H1 (cell line): Measurements from ENCODE around the gene GIMD1. TPM values are rescaled to one million over a fixed set of nuclear protein-coding genes. Genes with fewer than 3 reads are reported as not detected.

Experiments used
- CTCF ChIA-PET: fragments of 300-600 bp; sonication (Branson Sonifier 250); formaldehyde crosslinking; loops from one replicate; lab custom pipeline; 2021; ENCODE audit not compliant: partially characterized antibody; lab: Charles Lee
- POLR2A ChIA-PET: fragments of 300-600 bp; sonication (Branson Sonifier 250); formaldehyde crosslinking; loops from one replicate; lab custom pipeline; 2021; ENCODE audit warnings: inconsistent platforms; ENCODE audit not compliant: partially characterized antibody; lab: Charles Lee
- DNase-seq, 2 experiments: peaks; one replicate each; pipeline versions ENCODE4 v3.0.0 to v3.0.0-alpha.2; 2010 to 2022; ENCODE audit warnings: low spot score in 2 of 2, low read depth in 1 of 2, mixed read lengths in 1 of 2
- FAIRE-seq: peaks from 2 replicates; lab custom pipeline; 2011; peaks lifted over from hg19 to GRCh38; lab: Jason Lieb, UNC
- H2AFZ ChIP-seq: 2 replicates; pipeline ENCODE4 v1.8.1; 2012; ENCODE audit warnings: low read length, inconsistent platforms
- H2AK5ac ChIP-seq: 2 replicates; pipeline ENCODE4 v1.6.1; 2013; ENCODE audit warnings: low read depth, low read length
- H2BK120ac ChIP-seq: replicated peaks from 2 replicates; pipeline ENCODE3; 2013; ENCODE audit warnings: low read depth, low read length, inconsistent platforms
- H2BK12ac ChIP-seq: 2 replicates; pipeline ENCODE4 v1.6.1; 2013; ENCODE audit warnings: low read depth, low read length
- H2BK15ac ChIP-seq: 2 replicates; pipeline ENCODE4 v1.6.1; 2013; ENCODE audit warnings: low read length
- H2BK20ac ChIP-seq: 2 replicates; pipeline ENCODE4 v1.6.1; 2013; ENCODE audit warnings: low read length
- H2BK5ac ChIP-seq: 2 replicates; pipeline ENCODE4 v1.6.1; 2013; ENCODE audit warnings: low read depth, low read length
- H3K14ac ChIP-seq: 2 replicates; pipeline ENCODE4 v1.6.1; 2013; ENCODE audit warnings: inconsistent platforms; ENCODE audit not compliant: insufficient read length
- H3K18ac ChIP-seq: 2 replicates; pipeline ENCODE4 v1.6.1; 2013; ENCODE audit warnings: low read length; ENCODE audit errors: extremely low read depth
- H3K23ac ChIP-seq: 2 replicates; pipeline ENCODE4 v1.6.1; 2013; ENCODE audit warnings: inconsistent platforms; ENCODE audit not compliant: insufficient read length
- H3K23me2 ChIP-seq: 2 replicates; pipeline ENCODE4 v1.6.1; 2013; ENCODE audit warnings: low read depth, low read length
- H3K27ac ChIP-seq: 2 replicates; pipeline ENCODE4 v1.6.1; 2011; ENCODE audit warnings: low read depth, low read length, inconsistent platforms
- H3K27me3 ChIP-seq, 4 experiments: replicated peaks in 1 of 4; 1 replicate in 1 of 4; 2 replicates in 3 of 4; pipeline versions ENCODE4 v1.6.1 to v1.8.1; 2011 to 2013; ENCODE audit warnings: low read length in 3 of 4, mild to moderate bottlenecking in 3 of 4, inconsistent platforms in 2 of 4, mixed read lengths in 2 of 4, moderate library complexity in 1 of 4; ENCODE audit not compliant: control insufficient read depth in 3 of 4, insufficient read depth in 3 of 4; ENCODE audit errors: extremely low read depth in 1 of 4
- H3K36me3 ChIP-seq, 4 experiments: 2 replicates each; pipeline versions ENCODE4 v1.6.1 to v1.8.1; 2011 to 2013; ENCODE audit warnings: mild to moderate bottlenecking in 4 of 4, low read length in 3 of 4, moderate library complexity in 2 of 4, control low read depth in 1 of 4, inconsistent platforms in 1 of 4; ENCODE audit not compliant: insufficient read depth in 4 of 4, control insufficient read depth in 2 of 4
- H3K4ac ChIP-seq: replicated peaks from 2 replicates; pipeline ENCODE3; 2013; ENCODE audit warnings: low read length, low read depth, mixed read lengths, inconsistent platforms; ENCODE audit not compliant: insufficient read length
- H3K4me1 ChIP-seq, 4 experiments: replicated peaks in 1 of 4; 1 replicate in 1 of 4; 2 replicates in 3 of 4; pipeline versions ENCODE4 v1.6.1 to v1.8.1; 2011 to 2013; ENCODE audit warnings: low read length in 3 of 4, inconsistent platforms in 2 of 4, mixed read lengths in 1 of 4; ENCODE audit not compliant: insufficient read depth in 4 of 4, control insufficient read depth in 3 of 4
- H3K4me2 ChIP-seq, 2 experiments: 2 replicates each; pipeline versions ENCODE4 v1.6.1 to v1.8.1; 2011 to 2013; ENCODE audit warnings: low read depth in 2 of 2, low read length in 2 of 2, control low read depth in 1 of 2, inconsistent platforms in 1 of 2, mild to moderate bottlenecking in 1 of 2; ENCODE audit not compliant: insufficient read depth in 1 of 2
- H3K4me3 ChIP-seq, 4 experiments: fragments of 200-600, 300-600 bp in 1 of 4; sonication (generic), shearing (Covaris generic), sonication (Bioruptor Twin) in 1 of 4; 2 replicates each; pipeline versions ENCODE4 v1.5.1 to v1.8.1; 2011 to 2016; ENCODE audit warnings: low read length in 4 of 4, low read depth in 3 of 4, control low read depth in 2 of 4, inconsistent platforms in 2 of 4, mild to moderate bottlenecking in 2 of 4, mixed read lengths in 1 of 4, moderate library complexity in 1 of 4; ENCODE audit not compliant: insufficient read depth in 2 of 4; ENCODE audit errors: extremely low read depth in 1 of 4
- H3K56ac ChIP-seq: replicated peaks from 2 replicates; pipeline ENCODE3; 2013; ENCODE audit warnings: low read depth, mild to moderate bottlenecking, mixed read lengths, low read length, inconsistent platforms; ENCODE audit not compliant: insufficient read length
- H3K79me1 ChIP-seq: 2 replicates; pipeline ENCODE4 v1.6.1; 2013; ENCODE audit warnings: low read depth, low read length, control low read depth
- H3K79me2 ChIP-seq, 2 experiments: 2 replicates each; pipeline versions ENCODE4 v1.6.1 to v1.8.1; 2012 to 2013; ENCODE audit warnings: low read length in 2 of 2, mild to moderate bottlenecking in 2 of 2, inconsistent platforms in 1 of 2; ENCODE audit not compliant: insufficient read depth in 2 of 2, control insufficient read depth in 1 of 2
- H3K9ac ChIP-seq, 4 experiments: replicated peaks in 1 of 4; 1 replicate in 1 of 4; 2 replicates in 3 of 4; pipeline versions ENCODE4 v1.6.1 to v1.8.1; 2011 to 2013; ENCODE audit warnings: low read depth in 3 of 4, low read length in 3 of 4, control low read depth in 2 of 4, mild to moderate bottlenecking in 2 of 4, moderate library complexity in 2 of 4, inconsistent platforms in 1 of 4; ENCODE audit errors: extremely low read depth in 1 of 4
- H3K9me3 ChIP-seq, 2 experiments: 2 replicates each; pipeline versions ENCODE4 v1.6.1 to v1.8.1; 2012 to 2013; ENCODE audit warnings: mild to moderate bottlenecking in 2 of 2, moderate library complexity in 2 of 2, control low read depth in 1 of 2, inconsistent platforms in 1 of 2, low read depth in 1 of 2, low read length in 1 of 2, mixed read lengths in 1 of 2; ENCODE audit not compliant: insufficient read depth in 2 of 2
- H4K20me1 ChIP-seq, 2 experiments: replicated peaks in 1 of 2; 2 replicates each; pipeline versions ENCODE3 to v1.8.1; 2011 to 2013; ENCODE audit warnings: inconsistent platforms in 2 of 2, low read length in 2 of 2, mild to moderate bottlenecking in 1 of 2; ENCODE audit not compliant: insufficient read depth in 2 of 2, control insufficient read depth in 1 of 2
- H4K5ac ChIP-seq: 2 replicates; pipeline ENCODE4 v1.6.1; 2013; ENCODE audit warnings: low read length, low read depth, mixed read lengths, inconsistent platforms; ENCODE audit not compliant: insufficient read length
- H4K8ac ChIP-seq: 2 replicates; pipeline ENCODE4 v1.8.0; 2013; ENCODE audit warnings: mild to moderate bottlenecking, moderate library complexity, low read length, inconsistent platforms; ENCODE audit not compliant: insufficient read depth; ENCODE audit errors: extremely low read depth
- H4K91ac ChIP-seq: replicated peaks from 2 replicates; pipeline ENCODE3; 2013; ENCODE audit warnings: low read length, mixed read lengths, inconsistent platforms; ENCODE audit not compliant: insufficient read length
- ASH2L ChIP-seq: fragments of 200-600, 300-600 bp; sonication (generic); IDR thresholded peaks from one replicate; pipeline ENCODE4 v1.7.1; 2017; ENCODE audit warnings: low read length
- ATF2 ChIP-seq: IDR thresholded peaks from 2 replicates; pipeline ENCODE4 v1.6.1; 2012; ENCODE audit warnings: low read length, inconsistent platforms
- BRCA1 ChIP-seq: IDR thresholded peaks from 2 replicates; pipeline ENCODE4 v1.6.1; 2012; ENCODE audit warnings: low read depth, low read length, improper control_type of control experiment
- EZH2 ChIP-seq: fragments of 200-600 bp; sonication (generic); IDR thresholded peaks from 2 replicates; pipeline ENCODE4 v1.7.1; 2012; ENCODE audit warnings: low read depth, mild to moderate bottlenecking, moderate library complexity, low read length, inconsistent platforms; ENCODE audit not compliant: severe bottlenecking
- WGBS, 2 experiments: shearing (Covaris generic) in 1 of 2; methylation state at CpG; one replicate each; pipeline versions ENCODE4 v1.1.6 to v1.1.7; 2013 to 2015; ENCODE audit warnings: low lambda C conversion rate in 2 of 2, mixed read lengths in 2 of 2, inconsistent platforms in 1 of 2, low coverage in 1 of 2, missing lambda C conversion rate in 1 of 2; ENCODE audit not compliant: insufficient replicate concordance in 2 of 2, insufficient coverage in 1 of 2, insufficient read length in 1 of 2; ENCODE audit errors: extremely low coverage in 1 of 2, missing lambda C conversion rate in 1 of 2; 5-methylcytosine and 5-hydroxymethylcytosine counted together
- polyA plus RNA-seq, 7 experiments: library from polyadenylated mRNA; depleted of rRNA in 3 of 7; stranded (reverse) in 5 of 7; unstranded in 2 of 7; fragments of >200 nt in 5 of 7; fragments of 200-250 nt in 2 of 7; gene quantifications; 1 replicate in 5 of 7; 2 replicates in 1 of 7; 4 replicates in 1 of 7; pipeline versions ENCODE4 v1.2.1 to v1.2.3, GENCODE V29; 2011 to 2013; ENCODE audit warnings: missing spikeins in 2 of 7, mixed read lengths in 2 of 7
- total RNA-seq: library from RNA; stranded (reverse); fragmentation: NEBNext Ultra II Directional; extraction: Animal tissue kit (Norgen Biotek cat#: 25700); gene quantifications from 2 replicates; pipeline ENCODE4 v1.2.1, GENCODE V29; 2021

The GIMD1 gene
- total and polyA plus RNA-seq, 2 of the 8 experiments (the other 6 are each of a cell fraction or from before 2014, with no cell fraction given) = not detected

- H4K5ac ChIP-seq = no peak overlapping the region
- H3K36me3 ChIP-seq = no peaks in the 10 kb centered on the region
- H3K27ac ChIP-seq = no peak overlapping the region
- no peak overlapping the region for H3K9ac ChIP-seq
- H2AFZ ChIP-seq = no peak overlapping the region
- H3K4me1 ChIP-seq = no peaks in the 10 kb centered on the region
- H4K20me1 ChIP-seq = no peaks in the 10 kb centered on the region
- WGBS, 2 experiments = 91% methylated on average over 6 of the region's 6 CpGs; no CpG with 5 or more reads in 1 of the 2 experiments
- H2BK5ac ChIP-seq = no peak overlapping the region; the same call in 1 of the 2 replicates
- no peaks in the 10 kb centered on the region for H3K9me3 ChIP-seq
- H3K79me1 ChIP-seq = no peaks in the 10 kb centered on the region
- H3K14ac ChIP-seq = no peak overlapping the region
- H3K79me2 ChIP-seq = no peaks in the 10 kb centered on the region
- no peak overlapping the region for H3K4me3 ChIP-seq
- no peak overlapping the region for H4K91ac ChIP-seq
- H4K8ac ChIP-seq = peak overlapping the region; percentile 48
- H2BK15ac ChIP-seq = no peak overlapping the region
- no peak overlapping the region for H2BK120ac ChIP-seq
- no peak for DNase-seq
- TF ChIP-seq ATF2 (no peak), BRCA1 (no peak), EZH2 (no peak), ASH2L (no peak)
- no peak overlapping the region for H3K4ac ChIP-seq
- H3K23ac ChIP-seq = no peak overlapping the region
- no peaks in the 10 kb centered on the region for H3K23me2 ChIP-seq
- no peak overlapping the region for H3K4me2 ChIP-seq
- no peak for FAIRE-seq
- POLR2A ChIA-PET = no interaction called here
- H3K18ac ChIP-seq = no peak overlapping the region
- H3K56ac ChIP-seq = no peak overlapping the region
- H2AK5ac ChIP-seq = no peak overlapping the region
- CTCF ChIA-PET = interaction anchor here (0.6 to 1.2 kb wide), 4 partner anchors 10 to 367 kb away, joined by 3 read pairs; no protein-coding TSS in a partner anchor
- H2BK12ac ChIP-seq = no peak overlapping the region
- no peaks in the 10 kb centered on the region for H3K27me3 ChIP-seq
- H2BK20ac ChIP-seq = no peak overlapping the region
Observed at GRCh38 chr4:106385853-106386393, 17.3 kb upstream of the GIMD1 start.
